Left hindlimb (tissue), 1 donor: ENCODE results near the gene MED12L.
"Not testable (repeated sequence)": the region's sequence is repeated elsewhere in the genome, so short reads cannot be mapped to it uniquely, and the experiment has no call there.

Source experiments
- DNase-seq: peaks from one replicate; pipeline ENCODE4 v3.0.0-alpha.2; 2018

MED12L gene

GRCh38 chr3:151392191-151392590, 306.7 kb downstream of the MED12L start:
- not testable (repeated sequence) for DNase-seq

- DNase-seq = no peak
Observed at GRCh38 chr3:151393146-151393830, 307.8 kb downstream of the MED12L start.

GRCh38 chr3:151393941-151394340, 308.5 kb downstream of the MED12L start:
- DNase-seq = no peak

- no peak for DNase-seq
Observed at GRCh38 chr3:151394611-151395010, 309.1 kb downstream of the MED12L start.

GRCh38 chr3:151395806-151396205, 310.3 kb downstream of the MED12L start:
- DNase-seq = no peak

GRCh38 chr3:151398895-151399294, 313.4 kb downstream of the MED12L start:
- no peak for DNase-seq

- no peak for DNase-seq
Observed at GRCh38 chr3:151400341-151400740, 314.9 kb downstream of the MED12L start.

GRCh38 chr3:151402349-151402748, 316.9 kb downstream of the MED12L start:
- DNase-seq = no peak

- DNase-seq = no peak
Observed at GRCh38 chr3:151403246-151403645, 317.8 kb downstream of the MED12L start.

- no peak for DNase-seq
Observed at GRCh38 chr3:151404316-151404715, 318.9 kb downstream of the MED12L start.

- DNase-seq = no peak
Observed at GRCh38 chr3:151407928-151408327, 322.5 kb downstream of the MED12L start.

GRCh38 chr3:151410891-151411559, 325.6 kb downstream of the MED12L start:
- no peak for DNase-seq

- DNase-seq = no peak
Observed at GRCh38 chr3:151412989-151413388, 327.5 kb downstream of the MED12L start.

GRCh38 chr3:151415289-151415688, 329.8 kb downstream of the MED12L start:
- DNase-seq = no peak

- DNase-seq = no peak
Observed at GRCh38 chr3:151419806-151420205, 334.3 kb downstream of the MED12L start.

GRCh38 chr3:151421938-151422337, 336.5 kb downstream of the MED12L start:
- no peak for DNase-seq

GRCh38 chr3:151423091-151423490, 337.6 kb downstream of the MED12L start:
- DNase-seq = no peak

- DNase-seq = no peak
Observed at GRCh38 chr3:151425627-151426340, 340.3 kb downstream of the MED12L start.

GRCh38 chr3:151426341-151426657, 340.8 kb downstream of the MED12L start:
- no peak for DNase-seq

- DNase-seq = no peak
Observed at GRCh38 chr3:151428386-151428785, 342.9 kb downstream of the MED12L start.

- DNase-seq = no peak
Observed at GRCh38 chr3:151430821-151431484, 345.5 kb downstream of the MED12L start.

GRCh38 chr3:151431940-151432339, 346.5 kb downstream of the MED12L start:
- DNase-seq = no peak

- DNase-seq = no peak
Observed at GRCh38 chr3:151432616-151433372, 347.3 kb downstream of the MED12L start.
